ENCODE data around the gene CIBAR2. TPM values are rescaled to one million over a fixed set of nuclear protein-coding genes. Genes with fewer than 3 reads are reported as not detected.

The CIBAR2 gene
- total and polyA plus RNA-seq, 7 donors, result not detected

DNA sequence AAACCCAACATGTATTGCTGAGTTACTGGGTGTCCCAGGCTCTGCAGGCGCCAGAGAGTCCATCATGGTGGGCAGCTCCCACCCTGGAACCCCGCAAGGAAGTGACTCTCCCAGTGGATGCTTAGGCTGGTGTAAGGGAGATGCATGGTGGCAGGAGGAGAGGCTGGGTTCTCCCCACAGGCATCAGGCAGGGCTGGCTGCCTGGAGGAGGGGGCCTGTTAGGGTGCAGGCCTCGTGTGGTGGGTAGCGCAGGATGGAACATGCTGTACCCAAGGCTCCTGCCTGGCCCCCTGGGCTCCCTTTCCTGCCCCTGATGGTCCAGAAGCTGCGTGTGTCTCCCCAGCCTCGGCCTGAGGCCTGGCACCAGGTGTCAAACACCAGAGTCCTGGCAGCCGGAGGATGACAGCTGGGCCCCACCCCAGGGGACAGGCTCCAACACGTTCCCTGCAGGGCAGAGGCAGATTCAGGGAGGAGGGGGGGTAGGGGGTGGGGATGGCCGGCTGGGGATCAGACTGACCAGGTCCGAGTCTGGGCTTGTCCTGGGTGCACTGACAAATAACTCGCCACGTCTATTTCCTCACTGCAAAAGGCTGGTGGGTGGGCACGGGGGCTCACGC is 40.2 kb upstream of the CIBAR2 start:
- no peak for DNase-seq
- 76 to 85% methylated on average over 14 of the region's 14 CpGs for WGBS, 2 donors
- H3K4me3 ChIP-seq, result no peak overlapping the region
- H3K4me1 ChIP-seq, result peaks cover 0 to 42% (median 34%) of the 10 kb centered on the region in 4 donors
- H3K9me3 ChIP-seq, result no peaks in the 10 kb centered on the region
- intact Hi-C loops (cut with DNase I), result loop anchor here (5.0 kb wide), 1 partner anchor 50 kb away; no protein-coding TSS in a partner anchor
- no peak for TF ChIP-seq CTCF (IDR thresholded peaks at IDR 0.05)
- TF ChIP-seq EP300 (IDR thresholded peaks at IDR 0.05), result no peak
- no peak for TF ChIP-seq POLR2A (IDR thresholded peaks at IDR 0.05)
- no peak for TF ChIP-seq POLR2AphosphoS5 (IDR thresholded peaks at IDR 0.05)
- peak overlapping the region; percentile 77 to 84 (median 80) for H3K27ac ChIP-seq
- no peaks in the 10 kb centered on the region for H3K36me3 ChIP-seq
- H3K27me3 ChIP-seq, result no peaks in the 10 kb centered on the region

GRCh38 chr16:85151603-85152413 is 39.5 kb upstream of the CIBAR2 start:
- Histone ChIP-seq H3K27ac (peak overlapping the region; percentile 77 to 84 (median 80)), H3K27me3 (no peaks in the 10 kb centered on the region), H3K9me3 (no peaks in the 10 kb centered on the region), H3K36me3 (no peaks in the 10 kb centered on the region), H3K4me1 (peaks cover 0 to 45% (median 34%) of the 10 kb centered on the region in 4 donors), H3K4me3 (no peak overlapping the region)
- 57 to 64% methylated on average over 24 of the region's 24 CpGs for WGBS, 2 donors
- intact Hi-C loops (cut with DNase I), result loop anchor here (5.0 kb wide), 1 partner anchor 50 kb away; no protein-coding TSS in a partner anchor
- DNase-seq, result peak; percentile 98
- TF ChIP-seq EP300 (IDR thresholded peaks at IDR 0.05) (no peak), POLR2AphosphoS5 (IDR thresholded peaks at IDR 0.05) (peak; percentile 32 to 73 (median 64)), POLR2A (IDR thresholded peaks at IDR 0.05) (no peak), CTCF (IDR thresholded peaks at IDR 0.05) (no peak)

- H3K27ac ChIP-seq, result peak overlapping the region; percentile 77 to 84 (median 80)
- intact Hi-C loops (cut with DNase I), result loop anchor here (5.0 kb wide), 1 partner anchor 51 kb away; no protein-coding TSS in a partner anchor
- H3K27me3 ChIP-seq, result no peaks in the 10 kb centered on the region
- H3K36me3 ChIP-seq, result no peaks in the 10 kb centered on the region
- no peaks in the 10 kb centered on the region for H3K9me3 ChIP-seq
- DNase-seq, result no peak
- no peak for TF ChIP-seq POLR2AphosphoS5 (IDR thresholded peaks at IDR 0.05)
- TF ChIP-seq EP300 (IDR thresholded peaks at IDR 0.05), result no peak
- TF ChIP-seq POLR2A (IDR thresholded peaks at IDR 0.05), result no peak
- TF ChIP-seq CTCF (IDR thresholded peaks at IDR 0.05), result no peak
- no peak overlapping the region for H3K4me3 ChIP-seq
- 79 to 81% methylated on average over 9 to 11 of the region's 11 CpGs for WGBS, 2 donors
- H3K4me1 ChIP-seq, result peaks cover 0 to 50% (median 34%) of the 10 kb centered on the region in 4 donors
These were observed 38.9 kb upstream of the CIBAR2 start for GRCh38 chr16:85151079-85151602.

GRCh38 chr16:85150331-85150940 is 38.2 kb upstream of the CIBAR2 start:
- 92 to 93% methylated on average over 9 of the region's 9 CpGs for WGBS, 2 donors
- intact Hi-C loops (cut with DNase I), result loop anchor here (5.0 kb wide), 1 partner anchor 52 kb away; no protein-coding TSS in a partner anchor
- H3K4me1 ChIP-seq, result peaks cover 0 to 50% (median 34%) of the 10 kb centered on the region in 4 donors

More at GRCh38 chr16:85150331-85150940, 38.2 kb upstream of the CIBAR2 start:
- H3K27me3 ChIP-seq, result no peaks in the 10 kb centered on the region
- H3K9me3 ChIP-seq, result no peaks in the 10 kb centered on the region
- no peak overlapping the region for H3K4me3 ChIP-seq
- TF ChIP-seq EP300 (IDR thresholded peaks at IDR 0.05), result no peak
- no peak for TF ChIP-seq POLR2AphosphoS5 (IDR thresholded peaks at IDR 0.05)
- no peak for TF ChIP-seq CTCF (IDR thresholded peaks at IDR 0.05)
- TF ChIP-seq POLR2A (IDR thresholded peaks at IDR 0.05), result no peak
- no peaks in the 10 kb centered on the region for H3K36me3 ChIP-seq
- DNase-seq, result no peak
- H3K27ac ChIP-seq, result peak overlapping the region; percentile 77 to 84 (median 80)

All from sigmoid colon (tissue), 7 donors.